PC-3 (cell line): ENCODE measurements around the gene ARHGAP42. TPM values are rescaled to one million over a fixed set of nuclear protein-coding genes. Genes with fewer than 3 reads are reported as not detected.
A peak's percentile ranks its signal among the peaks of the same experiment; 100 is the strongest.
"Not testable (repeated sequence)": the region's sequence is repeated elsewhere in the genome, so short reads cannot be mapped to it uniquely, and the experiment has no call there.

Source experiments
- ATAC-seq: fragments of 200-7000 bp; cut with Tn5 transposase; 2 replicates; pipeline ENCODE4 v1.9.1; 2020; ENCODE audit warnings: mild to moderate bottlenecking, moderate library complexity
- BruUV-seq: library from RNA; stranded (reverse); fragments of 400-500 nt; replicated peaks from 2 replicates; lab custom pipeline; 2021; lab: Mats Ljungman, UMichigan
- CTCF ChIA-PET: fragments of 300-600 bp; sonication (Branson Sonifier 250); formaldehyde crosslinking; loops from one replicate; lab custom pipeline; 2022; ENCODE audit warnings: antibody characterized with exemption; lab: Charles Lee
- POLR2A ChIA-PET: fragments of 300-600 bp; sonication (Branson Sonifier 250); formaldehyde crosslinking; loops from one replicate; lab custom pipeline; 2022; ENCODE audit warnings: antibody characterized with exemption; ENCODE audit not compliant: unreplicated experiment; lab: Charles Lee
- DNase-seq: peaks from one replicate; pipeline ENCODE4 v3.0.0-alpha.2; 2015
- H2AFZ ChIP-seq: fragments of 300-600 bp; sonication (generic); 2 replicates; pipeline ENCODE4 v1.6.0; 2016; ENCODE audit warnings: antibody characterized with exemption, low read length
- H3F3A ChIP-seq: fragments of 300-600 bp; sonication (generic); one replicate; pipeline ENCODE4 v1.6.0; 2017; ENCODE audit warnings: antibody characterized with exemption, low read length, control low read depth, mild to moderate bottlenecking; ENCODE audit not compliant: unreplicated experiment
- H3K27ac ChIP-seq: fragments of 300-600 bp; sonication (generic); 2 replicates; pipeline ENCODE4 v1.5.1; 2016; ENCODE audit warnings: mild to moderate bottlenecking, low read length
- H3K27me3 ChIP-seq: fragments of 300-600 bp; sonication (generic); 2 replicates; pipeline ENCODE4 v1.6.1; 2016; ENCODE audit warnings: low read length, mixed read lengths
- H3K36me3 ChIP-seq: fragments of 300-600 bp; sonication (generic); 2 replicates; pipeline ENCODE4 v1.6.1; 2016; ENCODE audit warnings: low read depth, mixed run types, low read length, mixed read lengths
- H3K4me1 ChIP-seq: fragments of 300-600 bp; sonication (generic); 2 replicates; pipeline ENCODE4 v1.5.1; 2016; ENCODE audit warnings: low read length; ENCODE audit not compliant: insufficient read depth
- H3K4me2 ChIP-seq: fragments of 300-600 bp; sonication (generic); 2 replicates; pipeline ENCODE4 v1.6.0; 2016; ENCODE audit warnings: low read length
- H3K4me3 ChIP-seq: fragments of 300-600 bp; sonication (generic); 2 replicates; pipeline ENCODE4 v1.5.1; 2016; ENCODE audit warnings: mild to moderate bottlenecking, low read length, mixed read lengths
- H3K79me2 ChIP-seq: fragments of 300-600 bp; sonication (generic); 2 replicates; pipeline ENCODE4 v1.6.1; 2017; ENCODE audit warnings: low read length, mixed read lengths
- H3K9ac ChIP-seq: fragments of 300-600 bp; sonication (generic); 2 replicates; pipeline ENCODE4 v1.6.0; 2016; ENCODE audit warnings: mild to moderate bottlenecking, low read length
- H3K9me2 ChIP-seq: fragments of 300-600 bp; sonication (generic); replicated peaks from 2 replicates; pipeline ENCODE4 v1.6.1; 2016; ENCODE audit warnings: mixed run types, low read length, mixed read lengths
- H3K9me3 ChIP-seq: fragments of 300-600 bp; sonication (generic); 2 replicates; pipeline ENCODE4 v1.6.1; 2016; ENCODE audit warnings: low read length, mixed read lengths
- H4K20me1 ChIP-seq: fragments of 300-600 bp; sonication (generic); 2 replicates; pipeline ENCODE4 v1.6.1; 2016; ENCODE audit warnings: low read length, mixed read lengths
- intact Hi-C: fragments of 100-400 bp; cut with micrococcal nuclease; formaldehyde crosslinking; loops from 2 replicates; pipeline ENCODE4 v1.9.0; 2023
- total RNA-seq: library from RNA; depleted of rRNA; stranded (reverse); fragments of >200 nt; gene quantifications from 2 replicates; pipeline ENCODE4 v1.2.3, GENCODE V29; 2014
- TF ChIP-seq, protein P1 (sequence below): fragments of 300-600 bp; sonication (generic); conservative IDR thresholded peaks from 2 replicates; pipeline ENCODE4 v1.5.1; 2017; ENCODE audit warnings: antibody characterized with exemption, low read depth, mild to moderate bottlenecking, low read length

Gene ARHGAP42
- total RNA-seq, 1 experiment from 2014 or later: 12.1 TPM

DNA sequence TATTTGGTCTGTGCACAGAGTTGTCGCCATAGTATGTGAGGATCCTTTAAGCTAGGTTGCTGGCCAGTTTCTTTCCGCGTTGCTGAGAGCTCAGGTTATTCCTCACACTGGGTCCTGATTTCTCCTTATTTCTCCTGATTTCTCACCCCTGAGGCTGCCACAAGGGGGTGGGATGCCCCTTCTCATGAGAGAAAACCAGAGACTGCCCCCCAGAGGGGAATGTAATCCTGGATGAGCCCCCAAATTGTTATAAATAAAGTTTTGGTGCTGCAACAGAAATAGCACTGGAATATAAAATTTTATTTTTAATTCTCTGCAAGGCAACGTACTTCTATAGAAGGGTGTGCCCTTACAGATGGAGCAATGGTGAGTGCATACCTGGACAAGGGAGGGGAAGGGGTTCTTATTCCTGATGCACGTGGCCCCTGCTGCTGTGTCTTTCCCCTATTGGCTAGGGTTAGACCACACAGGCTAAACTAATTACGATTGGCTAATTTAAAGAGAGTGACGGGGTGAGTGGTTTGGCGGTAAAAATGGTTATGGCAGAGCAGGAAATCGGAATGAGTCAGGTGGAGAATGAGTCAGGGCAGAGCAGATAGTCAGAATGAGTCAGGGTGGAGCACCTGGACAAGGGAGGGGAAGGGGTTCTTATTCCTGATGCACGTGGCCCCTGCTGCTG is 62.9 kb downstream of the ARHGAP42 start:
- Histone ChIP-seq H3K4me1 (peaks cover 12% of the 10 kb centered on the region), H3K27ac (peak overlapping the region; percentile 51)
- intact Hi-C loops, H3K9ac ChIP-seq, H3K4me3 ChIP-seq, H3K27me3 ChIP-seq, H3F3A ChIP-seq, H4K20me1 ChIP-seq, H3K4me2 ChIP-seq, H3K36me3 ChIP-seq, ATAC-seq, H2AFZ ChIP-seq, POLR2A ChIA-PET, H3K9me2 ChIP-seq, H3K79me2 ChIP-seq, H3K9me3 ChIP-seq, BruUV-seq: not testable (repeated sequence)
- TF ChIP-seq, protein P1, sequence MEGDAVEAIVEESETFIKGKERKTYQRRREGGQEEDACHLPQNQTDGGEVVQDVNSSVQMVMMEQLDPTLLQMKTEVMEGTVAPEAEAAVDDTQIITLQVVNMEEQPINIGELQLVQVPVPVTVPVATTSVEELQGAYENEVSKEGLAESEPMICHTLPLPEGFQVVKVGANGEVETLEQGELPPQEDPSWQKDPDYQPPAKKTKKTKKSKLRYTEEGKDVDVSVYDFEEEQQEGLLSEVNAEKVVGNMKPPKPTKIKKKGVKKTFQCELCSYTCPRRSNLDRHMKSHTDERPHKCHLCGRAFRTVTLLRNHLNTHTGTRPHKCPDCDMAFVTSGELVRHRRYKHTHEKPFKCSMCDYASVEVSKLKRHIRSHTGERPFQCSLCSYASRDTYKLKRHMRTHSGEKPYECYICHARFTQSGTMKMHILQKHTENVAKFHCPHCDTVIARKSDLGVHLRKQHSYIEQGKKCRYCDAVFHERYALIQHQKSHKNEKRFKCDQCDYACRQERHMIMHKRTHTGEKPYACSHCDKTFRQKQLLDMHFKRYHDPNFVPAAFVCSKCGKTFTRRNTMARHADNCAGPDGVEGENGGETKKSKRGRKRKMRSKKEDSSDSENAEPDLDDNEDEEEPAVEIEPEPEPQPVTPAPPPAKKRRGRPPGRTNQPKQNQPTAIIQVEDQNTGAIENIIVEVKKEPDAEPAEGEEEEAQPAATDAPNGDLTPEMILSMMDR: 0 out of 2 replicates have a peak, but pooled peaks have one; percentile 22
- DNase-seq: peak; percentile 44
- CTCF ChIA-PET: interaction anchor here (0.6 kb wide), 1 partner anchor 27 kb away, joined by 4 read pairs; no protein-coding TSS in a partner anchor

DNA sequence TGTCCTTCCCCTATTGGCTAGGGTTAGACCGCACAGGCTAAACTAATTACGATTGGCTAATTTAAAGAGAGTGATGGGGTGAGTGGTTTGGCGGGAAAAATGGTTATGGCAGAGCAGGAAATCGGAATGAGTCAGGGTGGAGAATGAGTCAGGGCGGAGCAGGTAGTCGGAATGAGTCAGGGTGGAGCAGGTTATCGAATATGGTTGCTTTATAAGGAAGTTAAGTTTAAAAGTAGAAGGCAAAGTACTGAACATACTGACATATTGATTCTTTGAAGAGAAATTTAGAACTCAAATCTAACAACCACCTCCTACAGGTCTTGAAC is 63.4 kb downstream of the ARHGAP42 start:
- H3K27ac ChIP-seq: peak overlapping the region; percentile 51
- H3K4me1 ChIP-seq: peaks cover 12% of the 10 kb centered on the region
- H3K79me2 ChIP-seq, POLR2A ChIA-PET, H3K27me3 ChIP-seq, CTCF ChIA-PET, H3F3A ChIP-seq, H3K9me2 ChIP-seq, H3K4me3 ChIP-seq, H3K36me3 ChIP-seq, BruUV-seq, H2AFZ ChIP-seq, H4K20me1 ChIP-seq, H3K4me2 ChIP-seq, H3K9me3 ChIP-seq, H3K9ac ChIP-seq, ATAC-seq, intact Hi-C loops: not testable (repeated sequence)
- DNase-seq: peak; percentile 23

DNA sequence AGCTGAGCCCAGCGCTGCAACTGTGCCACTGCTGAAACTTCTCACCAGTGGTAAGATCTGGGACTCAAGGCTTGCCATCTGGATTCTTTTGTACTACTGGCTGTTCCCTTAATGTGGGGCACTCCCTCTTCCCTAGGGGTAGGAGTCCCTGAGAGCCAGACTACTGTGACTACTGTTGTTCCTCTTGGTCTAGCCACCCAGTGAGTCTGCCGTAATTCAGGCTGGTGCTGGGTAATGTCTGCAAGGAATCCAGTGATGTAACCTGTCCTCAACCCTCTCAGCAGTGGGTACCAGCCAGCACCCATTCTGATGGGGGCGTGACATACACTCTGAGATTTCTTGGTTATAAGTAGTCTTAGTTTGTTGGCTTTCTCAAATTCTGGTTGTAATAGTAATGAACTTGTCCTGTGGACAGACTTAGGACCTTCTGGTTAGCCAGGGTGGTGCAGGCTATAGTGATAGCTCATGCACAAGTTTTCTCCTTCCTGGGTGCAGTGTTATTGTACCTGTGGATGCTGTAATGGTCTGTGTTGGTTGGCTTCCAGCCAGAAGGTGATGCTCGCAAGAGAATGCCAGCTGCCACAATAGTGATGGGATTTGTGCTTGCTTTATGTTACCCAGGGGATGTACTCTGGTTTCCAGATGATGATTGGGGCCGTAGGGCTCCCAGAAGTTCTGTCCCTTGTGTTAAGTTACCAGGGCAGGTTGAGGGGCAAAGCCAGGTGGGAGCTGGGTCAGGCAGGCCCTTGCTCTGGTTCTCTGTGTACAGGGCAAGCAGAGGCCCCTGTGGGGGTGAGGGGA is 65.5 kb downstream of the ARHGAP42 start:
- no peak overlapping the region for H3K9ac ChIP-seq
- no peak overlapping the region for H2AFZ ChIP-seq
- DNase-seq (peak; percentile 41), ATAC-seq (no peak; the same call in 1 of the 2 replicates)
- peaks cover 12% of the 10 kb centered on the region for H3K4me1 ChIP-seq
- H4K20me1 ChIP-seq: no peaks in the 10 kb centered on the region
- TF ChIP-seq, protein P1: no peak
- peaks cover 5% of the 10 kb centered on the region for H3F3A ChIP-seq
- H3K27ac ChIP-seq: no peak overlapping the region
- H3K36me3 ChIP-seq: 0 out of 2 replicates have a peak, but pooled peaks cover 3% of the 10 kb centered on the region
- intact Hi-C loops: no loop called here
- no TSS peak for BruUV-seq
- no peak overlapping the region for H3K4me2 ChIP-seq
- H3K79me2 ChIP-seq: peaks cover 6% of the 10 kb centered on the region; the same call in 1 of the 2 replicates
- H3K27me3 ChIP-seq: no peaks in the 10 kb centered on the region
- no peak overlapping the region for H3K4me3 ChIP-seq
- ChIA-PET CTCF (no interaction called here), POLR2A (interaction anchor here (1.0 kb wide), 1 partner anchor 65 kb away, joined by 4 read pairs; no protein-coding TSS in a partner anchor)
- H3K9me2 ChIP-seq: no peaks in the 10 kb centered on the region
- no peaks in the 10 kb centered on the region for H3K9me3 ChIP-seq
